Right renal pelvis (tissue), 4 donors: ENCODE results near the gene AFF3. TPM values are rescaled to one million over a fixed set of nuclear protein-coding genes. Genes with fewer than 3 reads are reported as not detected.
A peak's percentile ranks its signal among the peaks of the same experiment; 100 is the strongest.

ENCODE experiments used
- DNase-seq, 4 donors: peaks; one replicate each; pipeline ENCODE4 v3.0.0-alpha.2; 2013; ENCODE audit warnings: low read depth in 4 of 4, low spot score in 3 of 4, missing footprints in 1 of 4
- polyA plus RNA-seq, 4 donors: library from polyadenylated mRNA; unstranded; fragments of 120-200 nt; gene quantifications; one replicate each; pipeline ENCODE4 v1.2.1, GENCODE V29; 2013; ENCODE audit not compliant: insufficient read length in 4 of 4

AFF3 gene
- polyA plus RNA-seq, 4 donors: 18.3 to 25.4 (median 20.9) TPM

- DNase-seq: no peak
Measured at GRCh38 chr2:100017633-100018032, 124.8 kb downstream of the AFF3 start.

GRCh38 chr2:100016756-100017155, 125.6 kb downstream of the AFF3 start:
- DNase-seq: no peak

GRCh38 chr2:100015849-100016248, 126.5 kb downstream of the AFF3 start:
- DNase-seq: no peak

- DNase-seq: no peak
Measured at GRCh38 chr2:100013892-100014677, 128.3 kb downstream of the AFF3 start.

GRCh38 chr2:100012561-100012960, 129.8 kb downstream of the AFF3 start:
- DNase-seq: no peak

GRCh38 chr2:100011272-100011731, 131.1 kb downstream of the AFF3 start:
- DNase-seq: no peak

GRCh38 chr2:100010606-100011005, 131.8 kb downstream of the AFF3 start:
- DNase-seq: no peak

- no peak for DNase-seq
Measured at GRCh38 chr2:100009743-100010142, 132.6 kb downstream of the AFF3 start.

GRCh38 chr2:100008956-100009355, 133.4 kb downstream of the AFF3 start:
- DNase-seq: no peak

- DNase-seq: no peak
Measured at GRCh38 chr2:100006516-100006915, 135.9 kb downstream of the AFF3 start.

GRCh38 chr2:100004959-100005387, 137.4 kb downstream of the AFF3 start:
- DNase-seq: no peak

GRCh38 chr2:100004348-100004884, 138.0 kb downstream of the AFF3 start:
- no peak for DNase-seq

- no peak for DNase-seq
Measured at GRCh38 chr2:100002059-100002458, 140.3 kb downstream of the AFF3 start.

GRCh38 chr2:100000915-100001707, 141.3 kb downstream of the AFF3 start:
- no peak for DNase-seq

- no peak for DNase-seq
Measured at GRCh38 chr2:99998651-99999320, 143.6 kb downstream of the AFF3 start.

GRCh38 chr2:99989905-99990304, 152.5 kb downstream of the AFF3 start:
- no peak for DNase-seq

GRCh38 chr2:99988599-99988998, 153.8 kb downstream of the AFF3 start:
- DNase-seq: no peak

- no peak for DNase-seq
Measured at GRCh38 chr2:99987160-99987559, 155.2 kb downstream of the AFF3 start.

GRCh38 chr2:99984799-99985515, 157.4 kb downstream of the AFF3 start:
- peak in 1 of 4 donors; percentile 47 for DNase-seq

- DNase-seq: no peak
Measured at GRCh38 chr2:99982744-99983143, 159.6 kb downstream of the AFF3 start.
